GM19463 (cell line): ENCODE data around the gene EMC8.
A peak's percentile ranks its signal among the peaks of the same experiment; 100 is the strongest.
"Not testable (repeated sequence)": the region's sequence is repeated elsewhere in the genome, so short reads cannot be mapped to it uniquely, and the experiment has no call there.

ENCODE experiments used
- ATAC-seq: cut with Tn5 transposase; IDR thresholded peaks from one replicate; pipeline ENCODE4 v1.9.1; 2021; ENCODE audit warnings: mild to moderate bottlenecking, moderate library complexity; ENCODE audit not compliant: unreplicated experiment

EMC8 gene

DNA sequence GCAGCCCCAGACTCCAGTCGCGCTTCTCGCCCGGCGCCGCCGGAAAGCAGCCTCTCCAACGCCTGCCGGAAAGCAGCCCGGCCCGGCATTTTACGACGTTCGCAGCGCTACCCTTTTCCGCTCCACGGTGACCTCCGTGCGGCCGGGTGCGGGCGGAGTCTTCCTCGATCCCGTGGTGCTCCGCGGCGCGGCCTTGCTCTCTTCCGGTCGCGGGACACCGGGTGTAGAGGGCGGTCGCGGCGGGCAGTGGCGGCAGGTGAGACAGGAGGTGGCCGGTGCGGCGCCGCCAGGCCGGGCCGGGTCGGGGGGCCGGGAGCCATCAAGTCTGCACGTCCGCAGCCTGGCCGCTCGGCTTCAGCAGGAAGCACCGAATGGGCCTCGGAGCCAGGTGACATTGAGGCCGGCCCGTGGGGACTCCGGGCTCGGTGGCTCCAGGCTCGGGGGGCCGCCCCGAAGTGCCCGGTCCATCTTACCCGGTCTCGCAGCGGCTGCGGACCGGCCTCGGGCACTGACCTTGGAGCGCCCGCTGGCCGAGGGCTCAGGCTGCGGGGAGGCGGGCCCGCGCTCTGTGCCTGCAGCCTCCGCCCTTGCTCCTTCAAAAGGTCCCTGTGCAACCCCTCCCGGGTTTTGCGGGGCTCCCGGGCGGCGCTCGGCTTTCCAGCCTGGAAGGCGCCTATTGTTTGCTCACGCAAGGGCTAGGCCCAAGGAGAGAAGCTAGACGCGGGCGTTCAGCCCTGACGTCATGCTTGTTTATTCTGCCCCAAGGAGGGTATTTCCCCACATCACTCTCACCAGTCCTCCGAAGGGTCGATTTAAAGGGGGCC lies at the start of gene EMC8, which contains the start of gene COX4I1:
TSS of gene EMC8 (minus strand) at position 48 of the 824 bp plus-strand sequence. CDS start 249 bp downstream, outside the sequence.
TSS of gene COX4I1 (plus strand) at position 199 of the 824 bp plus-strand sequence. CDS start 1,511 bp downstream, outside the sequence.
- ATAC-seq = peak; percentile 92

GRCh38 chr16:85848986-85849385 lies 49.6 kb upstream of the EMC8 start:
- no peak for ATAC-seq

DNA sequence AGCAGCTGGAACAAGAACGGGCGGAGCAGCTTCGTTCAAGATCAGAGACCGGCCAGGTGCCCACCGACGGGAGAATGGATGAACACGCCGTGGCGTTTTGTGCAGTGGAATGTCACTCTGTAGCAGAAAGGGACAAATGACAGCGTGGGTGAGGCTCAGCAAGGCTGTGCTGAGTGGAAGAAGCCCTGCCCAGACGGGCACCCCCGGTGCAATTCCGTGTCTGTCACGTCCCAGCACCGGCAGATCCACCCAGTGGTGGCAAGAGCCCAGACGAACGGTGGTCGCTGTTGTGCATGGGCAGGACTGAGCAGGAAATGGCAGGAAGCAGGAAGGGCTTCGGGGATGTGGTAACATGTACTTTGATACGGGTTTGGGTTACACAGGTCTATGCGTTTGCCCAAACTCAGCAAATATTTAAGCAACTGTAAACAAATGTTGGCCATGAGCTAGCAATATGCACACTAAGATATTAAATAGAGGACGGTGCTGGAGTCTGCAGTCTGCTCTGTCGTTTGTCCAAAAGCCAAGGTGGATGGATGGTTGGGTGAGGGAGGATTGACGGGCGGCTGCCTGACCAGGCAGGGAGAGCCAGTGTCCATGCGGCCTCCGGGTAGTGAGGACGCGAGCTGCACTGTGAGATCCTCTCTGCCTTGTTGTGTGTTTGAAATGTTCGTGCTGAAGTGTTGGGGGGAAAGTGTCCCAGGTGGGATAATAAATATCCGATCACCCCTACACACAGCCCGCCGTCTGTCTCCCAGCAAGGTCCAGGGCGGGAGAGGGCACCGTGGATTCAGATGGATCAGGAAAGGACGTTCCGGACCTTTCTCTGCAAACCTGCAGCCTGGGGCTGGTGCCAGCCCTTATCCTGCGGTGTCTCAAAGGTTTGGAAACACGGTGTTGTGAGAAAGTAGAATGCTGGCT lies 48.6 kb upstream of the EMC8 start:
- ATAC-seq = no peak

- no peak for ATAC-seq
These were observed 47.7 kb upstream of the EMC8 start for GRCh38 chr16:85847036-85847435.

- no peak for ATAC-seq
These were observed 47.1 kb upstream of the EMC8 start for GRCh38 chr16:85846461-85846860.

GRCh38 chr16:85845266-85845665 lies 45.9 kb upstream of the EMC8 start:
- no peak for ATAC-seq

DNA sequence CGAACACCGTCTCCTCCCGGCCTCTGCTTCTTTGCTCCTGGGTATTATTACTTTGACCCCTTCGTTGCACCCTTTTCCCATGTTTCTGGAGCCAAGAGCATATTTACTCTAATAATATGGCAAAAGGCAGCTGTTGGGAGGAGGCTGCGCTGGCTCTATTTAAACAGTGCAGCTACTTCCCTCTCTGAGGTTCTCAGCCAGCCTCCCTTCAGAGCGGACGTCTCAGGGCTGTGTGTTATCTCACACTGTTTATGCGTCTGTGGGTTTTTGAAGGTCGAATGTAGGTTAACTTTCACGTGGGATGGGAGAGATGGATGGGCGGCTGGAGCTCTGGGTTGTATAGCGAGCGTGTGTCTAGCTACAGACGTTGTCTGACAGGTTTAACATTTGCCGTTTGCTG lies 45.4 kb upstream of the EMC8 start:
- ATAC-seq = no peak

GRCh38 chr16:85844169-85844481 lies 44.8 kb upstream of the EMC8 start:
- ATAC-seq = no peak

GRCh38 chr16:85843471-85844168 lies 44.3 kb upstream of the EMC8 start:
- no peak for ATAC-seq

DNA sequence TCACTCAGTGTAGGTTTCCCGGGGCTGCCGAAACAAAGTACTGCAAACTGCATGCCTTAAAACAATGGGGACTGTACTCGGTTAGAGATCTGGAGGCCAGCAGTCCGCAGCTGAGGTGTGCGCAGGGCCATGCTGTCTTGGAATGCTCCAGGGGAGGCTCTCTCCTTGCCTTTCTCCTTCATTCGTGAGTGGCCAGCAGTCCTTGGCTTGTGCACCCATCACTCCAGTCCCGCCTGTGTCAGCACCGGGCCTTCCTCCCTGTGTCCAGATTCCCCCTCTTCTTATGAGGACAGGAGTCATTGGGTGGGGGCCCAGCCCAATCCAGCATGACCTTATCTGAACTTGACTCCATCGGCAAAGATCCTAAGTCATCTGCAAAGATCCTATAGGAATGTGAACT lies 43.5 kb upstream of the EMC8 start:
- ATAC-seq = no peak

DNA sequence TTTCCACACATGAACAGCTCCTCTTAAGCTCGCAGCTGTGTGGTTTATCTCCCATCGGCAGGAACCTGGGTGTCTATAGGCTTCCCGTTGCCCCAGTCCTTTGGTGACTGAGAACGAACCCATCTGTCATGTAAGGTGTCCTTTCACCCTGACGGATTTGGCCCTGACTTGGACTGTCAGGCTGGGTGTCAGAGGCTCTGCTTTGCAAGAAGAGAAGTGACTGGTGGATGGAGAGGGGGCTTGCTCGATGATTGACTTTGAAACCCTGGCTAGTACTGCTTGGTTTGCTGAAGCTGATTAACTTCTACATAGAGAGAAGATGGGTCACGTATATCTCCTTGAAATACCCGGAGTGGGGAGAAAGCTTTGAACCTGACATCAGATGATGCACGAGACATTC lies 43.1 kb upstream of the EMC8 start:
- ATAC-seq = no peak

DNA sequence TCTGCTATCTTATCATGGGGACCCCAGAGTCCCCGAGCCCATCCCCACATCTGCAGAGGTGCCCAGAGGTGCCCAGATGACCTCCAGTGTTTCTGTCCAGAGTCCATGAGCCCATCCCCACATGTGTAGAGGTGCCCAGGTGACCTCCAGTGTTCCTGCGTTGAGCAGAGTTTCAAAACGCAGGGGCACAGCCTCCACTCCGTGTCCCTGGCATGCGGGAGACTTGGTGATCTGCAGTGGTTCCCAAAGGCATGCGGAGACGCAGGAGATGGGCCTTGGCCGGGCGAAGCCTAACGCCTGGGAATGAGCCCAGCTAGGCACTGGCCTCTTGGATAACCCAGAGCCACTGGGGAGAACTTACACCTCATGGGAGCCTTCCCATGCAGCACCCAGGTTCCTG lies 41.5 kb upstream of the EMC8 start:
- no peak for ATAC-seq

- no peak for ATAC-seq
These were observed 41.1 kb upstream of the EMC8 start for GRCh38 chr16:85840395-85840794.

DNA sequence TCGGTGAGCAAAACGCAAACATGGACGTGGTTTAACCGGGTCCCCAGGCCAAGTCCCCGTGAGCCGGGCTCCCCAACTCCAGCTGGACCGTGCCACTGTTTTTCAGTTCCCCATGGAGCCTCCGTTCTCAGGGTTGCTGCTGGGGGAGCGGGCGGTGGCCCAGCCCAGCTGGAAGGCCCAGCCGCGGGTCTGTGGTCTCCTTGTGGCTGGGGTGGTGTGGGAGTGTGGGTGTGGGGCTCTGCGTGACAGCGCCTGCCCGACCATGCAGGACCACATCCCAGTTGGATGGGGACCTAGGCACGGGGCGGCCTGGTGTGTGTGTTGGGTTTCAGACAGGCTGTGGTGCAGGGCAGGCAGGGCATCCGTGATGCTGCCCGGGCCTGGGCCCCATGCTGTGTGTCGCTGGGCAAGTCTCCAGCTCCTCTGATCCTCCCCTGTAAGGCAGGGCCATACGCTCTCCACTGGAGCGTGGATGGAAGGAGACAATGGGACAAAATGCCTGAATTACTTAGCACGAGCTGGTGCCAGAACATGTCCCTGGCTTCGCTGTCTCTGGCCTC lies 40.4 kb upstream of the EMC8 start:
- no peak for ATAC-seq

DNA sequence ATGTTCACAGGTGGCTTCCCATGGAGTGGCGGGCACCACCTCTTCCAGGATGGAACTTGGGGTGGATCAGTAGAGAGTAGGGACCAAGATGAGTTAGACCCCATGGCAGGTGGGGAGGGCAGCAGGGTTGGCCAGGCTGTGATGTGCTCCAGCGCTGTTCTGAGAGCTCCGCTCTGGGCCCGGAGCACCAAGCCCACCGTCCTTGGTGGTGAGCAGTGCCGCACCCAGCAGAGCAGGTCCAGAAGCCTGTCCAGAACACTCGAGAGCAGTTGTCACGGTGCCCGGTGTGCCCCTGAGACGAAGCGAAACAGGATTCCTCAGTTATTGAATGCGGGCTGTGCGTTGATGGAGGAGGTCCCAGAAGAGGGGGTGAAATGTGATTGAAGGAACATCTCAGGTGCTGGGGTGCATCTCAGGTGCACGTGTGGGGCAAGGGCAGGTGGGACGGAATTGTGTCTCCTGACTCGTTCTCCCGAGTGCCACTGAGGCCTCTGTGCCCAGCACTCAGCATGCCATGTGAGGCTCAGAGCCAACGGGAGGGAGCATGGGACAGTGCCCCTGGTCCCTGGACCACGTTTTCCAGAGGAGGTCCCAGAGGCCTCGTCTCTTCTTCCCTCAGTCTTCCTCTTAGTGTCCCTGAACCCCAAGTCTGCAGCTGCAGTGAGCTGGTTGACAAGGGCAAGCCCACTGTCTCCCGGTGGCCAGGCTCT lies 39.7 kb upstream of the EMC8 start:
- ATAC-seq = no peak

DNA sequence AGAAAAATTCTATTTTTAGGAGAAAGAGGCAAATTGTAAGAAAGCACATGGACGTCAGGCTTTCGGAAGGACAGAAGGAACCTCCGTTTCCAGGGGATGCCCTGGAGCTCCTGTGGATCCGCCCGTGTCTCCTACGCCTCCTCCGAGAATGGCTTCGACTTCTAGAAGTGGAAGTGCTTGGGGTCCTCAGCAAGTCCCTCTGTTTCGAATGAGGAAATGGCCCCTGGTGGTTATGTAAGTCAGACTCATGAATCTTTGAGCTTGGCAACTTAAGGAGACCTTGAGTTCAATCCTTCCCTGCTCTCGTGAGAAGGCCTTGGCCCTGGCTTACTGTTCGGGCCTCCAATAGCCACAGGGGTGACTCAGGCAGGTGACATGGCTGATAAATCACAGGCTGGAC lies 39.0 kb upstream of the EMC8 start:
- no peak for ATAC-seq

GRCh38 chr16:85837654-85838053 lies 38.3 kb upstream of the EMC8 start:
- ATAC-seq = not testable (repeated sequence)

DNA sequence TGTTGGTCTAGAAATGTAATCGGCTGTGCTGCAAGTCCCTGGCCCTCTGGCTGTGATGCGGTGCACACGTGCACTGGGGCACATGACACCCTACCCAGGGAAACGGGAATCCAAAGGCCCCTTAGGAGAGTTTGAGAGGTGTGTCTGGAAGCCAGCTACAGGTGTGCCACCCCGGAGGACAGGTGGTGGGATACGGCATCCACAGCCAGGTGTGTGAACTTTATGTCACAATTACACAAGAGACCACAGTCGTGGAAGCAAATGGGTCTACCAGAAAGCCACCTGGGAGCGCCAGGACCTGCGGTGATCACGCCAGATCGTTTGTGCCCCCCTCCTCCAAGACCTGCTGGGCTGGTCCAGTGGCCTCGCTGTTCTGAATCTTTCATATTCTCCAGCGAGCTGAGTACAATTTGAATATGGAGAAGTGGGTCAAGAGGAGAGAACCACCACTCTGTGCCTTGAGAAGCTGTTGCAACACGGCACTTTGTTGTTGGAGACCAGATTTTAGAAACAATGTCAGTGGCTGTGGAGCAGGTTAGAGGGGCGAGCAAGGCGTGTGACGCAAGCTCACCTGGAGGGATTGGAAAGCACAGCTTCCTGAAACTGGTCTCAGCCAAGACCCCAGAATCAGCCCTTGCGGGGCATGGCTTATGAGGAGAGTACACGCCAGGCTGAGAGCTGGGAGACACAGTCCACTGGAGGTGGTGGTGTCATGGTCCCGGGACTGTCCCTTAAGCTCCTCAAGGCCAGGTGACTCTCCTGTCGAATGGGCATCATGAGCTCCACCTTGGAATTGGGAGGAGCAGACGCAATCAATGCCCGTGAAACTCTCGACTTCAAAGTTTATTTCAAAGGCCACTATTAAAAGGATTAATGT lies 37.6 kb upstream of the EMC8 start:
- no peak for ATAC-seq

- ATAC-seq = no peak
These were observed 36.8 kb upstream of the EMC8 start for GRCh38 chr16:85835956-85836705.
